Measurements from ENCODE around the gene HLTF. TPM values are rescaled to one million over a fixed set of nuclear protein-coding genes. Genes with fewer than 3 reads are reported as not detected.

HLTF gene
- total and polyA plus RNA-seq, 2 donors (not counting 1 experiment from before 2014, with no cell fraction given), result 3.3 to 22.9 TPM

DNA sequence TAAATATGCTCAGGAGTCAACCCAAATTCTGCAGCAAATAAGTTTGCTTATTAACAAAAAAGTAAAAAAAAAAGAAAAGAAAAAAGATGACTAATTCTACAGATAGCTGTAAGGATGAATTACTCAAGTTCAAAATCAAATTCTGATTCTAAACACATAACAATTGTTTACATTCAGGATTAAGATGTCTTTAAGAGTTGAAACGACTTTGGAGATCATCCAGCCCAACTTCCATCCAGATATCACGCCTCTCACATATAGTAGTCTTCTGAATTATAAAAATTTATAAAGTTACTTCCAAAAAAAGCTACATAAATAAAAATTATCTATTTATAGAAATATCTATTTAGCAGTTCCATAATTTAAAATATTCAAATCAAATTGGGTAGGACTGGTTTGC, 55.2 kb downstream of the HLTF start:
- Histone ChIP-seq H3K9ac (ENCODE audit: low read length) (no peak overlapping the region), H3K4me3 (ENCODE audit: control extremely low read depth in 1 of 5, extremely low read depth in 1 of 5, insufficient read depth in 1 of 5, low read depth in 2 of 5, low read length in 4 of 5) (no peak overlapping the region), H3K4me2 (replicated peaks; ENCODE audit: low read depth, low read length, poor library complexity, severe bottlenecking) (no peak overlapping the region), H3K27ac (ENCODE audit: low read length in 2 of 2) (no peak overlapping the region), H3K36me3 (replicated peaks in 1 of 2; ENCODE audit: control extremely low read depth in 1 of 2, control insufficient read depth in 1 of 2, extremely low read depth in 1 of 2, insufficient read depth in 2 of 2, low read length in 1 of 2) (peaks cover 4 to 40% of the 10 kb centered on the region in 2 experiments), H3K4me1 (ENCODE audit: control insufficient read depth in 2 of 2, insufficient read depth in 2 of 2, low read length in 2 of 2) (no peaks in the 10 kb centered on the region), H4K20me1 (ENCODE audit: control insufficient read depth, insufficient read depth, low read length, poor library complexity, severe bottlenecking) (no peaks in the 10 kb centered on the region), H3K79me2 (ENCODE audit: control insufficient read depth, insufficient read depth, low read length) (no peaks in the 10 kb centered on the region), H3K9me3 (ENCODE audit: control extremely low read depth in 1 of 3, control insufficient read depth in 2 of 3, insufficient read depth in 1 of 3, low read length in 2 of 3) (no peaks in the 10 kb centered on the region), H2AFZ (ENCODE audit: insufficient read depth, low read depth, low read length, poor library complexity, severe bottlenecking) (no peak overlapping the region), H3K27me3 (replicated peaks in 1 of 4; ENCODE audit: control extremely low read depth in 1 of 4, control insufficient read depth in 3 of 4, insufficient read depth in 4 of 4, low read length in 3 of 4) (no peaks in the 10 kb centered on the region)
- H3K27me3 Mint-ChIP-seq, result no peaks in the 10 kb centered on the region
- WGBS (ENCODE audit: insufficient coverage), result no CpG with 5 or more reads among the region's 2 CpGs
- no peaks in the 10 kb centered on the region for H3K9me3 Mint-ChIP-seq (ENCODE audit: insufficient read depth)
- no peak for DNase-seq
- H3K4me3 Mint-ChIP-seq, result no peak overlapping the region
- H3K27ac Mint-ChIP-seq, result no peak overlapping the region
- CTCF ChIA-PET, result no interaction called here
- intact Hi-C loops (cut with micrococcal nuclease), result no loop called here
- TF ChIP-seq, protein P1, sequence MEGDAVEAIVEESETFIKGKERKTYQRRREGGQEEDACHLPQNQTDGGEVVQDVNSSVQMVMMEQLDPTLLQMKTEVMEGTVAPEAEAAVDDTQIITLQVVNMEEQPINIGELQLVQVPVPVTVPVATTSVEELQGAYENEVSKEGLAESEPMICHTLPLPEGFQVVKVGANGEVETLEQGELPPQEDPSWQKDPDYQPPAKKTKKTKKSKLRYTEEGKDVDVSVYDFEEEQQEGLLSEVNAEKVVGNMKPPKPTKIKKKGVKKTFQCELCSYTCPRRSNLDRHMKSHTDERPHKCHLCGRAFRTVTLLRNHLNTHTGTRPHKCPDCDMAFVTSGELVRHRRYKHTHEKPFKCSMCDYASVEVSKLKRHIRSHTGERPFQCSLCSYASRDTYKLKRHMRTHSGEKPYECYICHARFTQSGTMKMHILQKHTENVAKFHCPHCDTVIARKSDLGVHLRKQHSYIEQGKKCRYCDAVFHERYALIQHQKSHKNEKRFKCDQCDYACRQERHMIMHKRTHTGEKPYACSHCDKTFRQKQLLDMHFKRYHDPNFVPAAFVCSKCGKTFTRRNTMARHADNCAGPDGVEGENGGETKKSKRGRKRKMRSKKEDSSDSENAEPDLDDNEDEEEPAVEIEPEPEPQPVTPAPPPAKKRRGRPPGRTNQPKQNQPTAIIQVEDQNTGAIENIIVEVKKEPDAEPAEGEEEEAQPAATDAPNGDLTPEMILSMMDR (IDR thresholded peaks at IDR 0.05), result no peak
- no peak for TF ChIP-seq EZH2 (IDR thresholded peaks at IDR 0.05; ENCODE audit: borderline replicate concordance, insufficient read depth, low read depth, low read length, poor library complexity, severe bottlenecking)
- POLR2A ChIA-PET, result no interaction called here
- H3K4me1 Mint-ChIP-seq, result no peaks in the 10 kb centered on the region
- no peak for ATAC-seq (ENCODE audit: low read depth)

DNA sequence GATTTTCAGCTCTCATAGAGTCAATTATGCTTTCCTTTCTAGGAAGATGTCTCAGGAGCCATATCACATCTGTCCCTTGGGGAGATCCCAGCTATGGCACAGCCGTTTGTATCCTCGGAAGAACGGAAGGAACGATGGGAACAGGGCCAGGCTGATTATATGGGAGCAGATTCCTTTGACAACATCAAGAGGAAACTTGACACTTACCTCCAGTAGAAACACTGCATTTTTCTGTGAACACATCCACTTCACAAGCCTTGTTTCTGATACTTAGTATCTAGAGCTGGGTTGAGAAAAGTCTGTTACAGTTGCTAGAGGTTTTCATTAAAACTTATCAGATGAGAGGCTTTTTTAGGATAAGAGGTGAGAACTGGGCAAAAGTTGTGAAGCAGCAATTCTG, 59.6 kb downstream of the HLTF start:
- Histone ChIP-seq H3K4me3 (ENCODE audit: control extremely low read depth in 1 of 5, extremely low read depth in 1 of 5, insufficient read depth in 1 of 5, low read depth in 2 of 5, low read length in 4 of 5) (no peak overlapping the region), H3K4me2 (replicated peaks; ENCODE audit: low read depth, low read length, poor library complexity, severe bottlenecking) (no peak overlapping the region), H3K27me3 (replicated peaks in 1 of 4; ENCODE audit: control extremely low read depth in 1 of 4, control insufficient read depth in 3 of 4, insufficient read depth in 4 of 4, low read length in 3 of 4) (no peaks in the 10 kb centered on the region), H2AFZ (ENCODE audit: insufficient read depth, low read depth, low read length, poor library complexity, severe bottlenecking) (no peak overlapping the region), H3K9me3 (ENCODE audit: control extremely low read depth in 1 of 3, control insufficient read depth in 2 of 3, insufficient read depth in 1 of 3, low read length in 2 of 3) (peaks cover 0 to 3% (median 0%) of the 10 kb centered on the region in 3 donors), H3K36me3 (replicated peaks in 1 of 2; ENCODE audit: control extremely low read depth in 1 of 2, control insufficient read depth in 1 of 2, extremely low read depth in 1 of 2, insufficient read depth in 2 of 2, low read length in 1 of 2) (peaks cover 6 to 64% of the 10 kb centered on the region in 2 experiments), H3K27ac (ENCODE audit: low read length in 2 of 2) (no peak overlapping the region), H3K9ac (ENCODE audit: low read length) (no peak overlapping the region), H4K20me1 (ENCODE audit: control insufficient read depth, insufficient read depth, low read length, poor library complexity, severe bottlenecking) (no peaks in the 10 kb centered on the region), H3K4me1 (ENCODE audit: control insufficient read depth in 2 of 2, insufficient read depth in 2 of 2, low read length in 2 of 2) (no peaks in the 10 kb centered on the region), H3K79me2 (ENCODE audit: control insufficient read depth, insufficient read depth, low read length) (no peaks in the 10 kb centered on the region)
- Mint-ChIP-seq H3K27me3 (no peaks in the 10 kb centered on the region), H3K27ac (no peak overlapping the region), H3K4me3 (no peak overlapping the region), H3K9me3 (ENCODE audit: insufficient read depth) (no peaks in the 10 kb centered on the region), H3K4me1 (no peaks in the 10 kb centered on the region)
- ChIA-PET CTCF (no interaction called here), POLR2A (interaction anchor here (0.7 kb wide), 1 partner anchor 136 kb away, joined by 3 read pairs; no protein-coding TSS in a partner anchor)
- intact Hi-C loops (cut with micrococcal nuclease), result no loop called here
- no peak for ATAC-seq (ENCODE audit: low read depth)
- WGBS (ENCODE audit: insufficient coverage), result no CpG with 5 or more reads among the region's 4 CpGs
- TF ChIP-seq, protein P1 (IDR thresholded peaks at IDR 0.05), result no peak
- TF ChIP-seq EZH2 (IDR thresholded peaks at IDR 0.05; ENCODE audit: borderline replicate concordance, insufficient read depth, low read depth, low read length, poor library complexity, severe bottlenecking), result no peak
- DNase-seq, result no peak
